ENCODE data around the gene STXBP4. TPM values are rescaled to one million over a fixed set of nuclear protein-coding genes. Genes with fewer than 3 reads are reported as not detected.

STXBP4 gene
- total RNA-seq, 1 donor from 2014 or later = 12.6 TPM

- Histone ChIP-seq H3K9ac (ENCODE audit: low read length) (no peak overlapping the region), H3K4me3 (ENCODE audit: insufficient read depth, low read depth, low read length) (no peak overlapping the region), H3K4me2 (ENCODE audit: low read length) (no peak overlapping the region), H3K36me3 (ENCODE audit: insufficient read depth, low read length) (no peaks in the 10 kb centered on the region), H3K27me3 (ENCODE audit: insufficient read depth, low read length) (no peaks in the 10 kb centered on the region), H3K79me2 (ENCODE audit: insufficient read depth, low read length) (peaks cover 78% of the 10 kb centered on the region), H2AFZ (ENCODE audit: low read depth, low read length) (no peak overlapping the region), H4K20me1 (ENCODE audit: insufficient read depth, low read length) (peaks cover 7% of the 10 kb centered on the region), H3K9me3 (ENCODE audit: insufficient read depth, low read depth, low read length) (no peaks in the 10 kb centered on the region), H3K27ac (ENCODE audit: low read depth, low read length) (no peak overlapping the region), H3K4me1 (ENCODE audit: insufficient read depth, low read length) (peaks cover 8% of the 10 kb centered on the region)
- Mint-ChIP-seq H3K4me1 (ENCODE audit: low read depth, unreplicated experiment) (peaks cover 8% of the 10 kb centered on the region), H3K27me3 (ENCODE audit: low read depth, unreplicated experiment) (no peaks in the 10 kb centered on the region), H3K27ac (ENCODE audit: unreplicated experiment) (no peak overlapping the region), H3K36me3 (ENCODE audit: low read depth, unreplicated experiment) (peaks cover 4% of the 10 kb centered on the region), H3K4me3 (ENCODE audit: unreplicated experiment) (no peak overlapping the region), H3K9me3 (ENCODE audit: unreplicated experiment) (no peaks in the 10 kb centered on the region)
- FAIRE-seq = no peak
- DNase-seq (ENCODE audit: low read depth) = no peak
- TF ChIP-seq CTCF (IDR thresholded peaks at IDR 0.05; ENCODE audit: insufficient read depth, low read depth, low read length) (no peak), EZH2 (IDR thresholded peaks at IDR 0.05; ENCODE audit: insufficient read depth, low read length) (no peak)
Measured at GRCh38 chr17:54972406-54973138, 4.0 kb downstream of the STXBP4 start.

DNA sequence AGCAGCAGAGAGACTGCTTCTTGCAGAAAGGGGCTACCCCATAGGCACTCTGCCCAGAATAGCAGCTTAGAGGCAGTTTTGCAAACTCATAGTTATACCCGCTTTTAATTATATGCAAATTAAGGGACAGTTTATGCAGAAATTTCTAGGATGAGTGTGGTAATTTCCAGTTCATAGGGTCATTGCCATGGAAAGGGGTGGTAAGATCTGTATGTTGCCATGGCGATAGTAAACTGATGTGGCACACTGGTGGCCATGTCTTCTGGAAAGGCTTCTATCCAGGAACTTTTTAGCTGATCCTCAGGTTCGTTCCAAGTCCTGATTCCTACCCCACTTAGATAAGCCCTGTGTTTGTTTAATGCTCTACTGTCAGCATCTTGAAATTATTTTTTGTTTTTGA is 6.2 kb downstream of the STXBP4 start:
- Mint-ChIP-seq H3K27ac (ENCODE audit: unreplicated experiment) (no peak overlapping the region), H3K4me1 (ENCODE audit: low read depth, unreplicated experiment) (peaks cover 8% of the 10 kb centered on the region), H3K27me3 (ENCODE audit: low read depth, unreplicated experiment) (no peaks in the 10 kb centered on the region), H3K4me3 (ENCODE audit: unreplicated experiment) (no peak overlapping the region), H3K36me3 (ENCODE audit: low read depth, unreplicated experiment) (peaks cover 4% of the 10 kb centered on the region), H3K9me3 (ENCODE audit: unreplicated experiment) (no peaks in the 10 kb centered on the region)
- Histone ChIP-seq H3K27ac (ENCODE audit: low read depth, low read length) (no peak overlapping the region), H3K79me2 (ENCODE audit: insufficient read depth, low read length) (peaks cover 78% of the 10 kb centered on the region), H3K4me2 (ENCODE audit: low read length) (no peak overlapping the region), H3K36me3 (ENCODE audit: insufficient read depth, low read length) (no peaks in the 10 kb centered on the region), H2AFZ (ENCODE audit: low read depth, low read length) (no peak overlapping the region), H3K9ac (ENCODE audit: low read length) (no peak overlapping the region), H3K27me3 (ENCODE audit: insufficient read depth, low read length) (no peaks in the 10 kb centered on the region), H3K9me3 (ENCODE audit: insufficient read depth, low read depth, low read length) (no peaks in the 10 kb centered on the region), H4K20me1 (ENCODE audit: insufficient read depth, low read length) (peaks cover 7% of the 10 kb centered on the region), H3K4me3 (ENCODE audit: insufficient read depth, low read depth, low read length) (no peak overlapping the region), H3K4me1 (ENCODE audit: insufficient read depth, low read length) (peaks cover 1% of the 10 kb centered on the region)
- DNase-seq (ENCODE audit: low read depth) (no peak), FAIRE-seq (no peak)
- no peak for TF ChIP-seq EZH2 (IDR thresholded peaks at IDR 0.05; ENCODE audit: insufficient read depth, low read length)
- TF ChIP-seq CTCF (IDR thresholded peaks at IDR 0.05; ENCODE audit: insufficient read depth, low read depth, low read length) = no peak

GRCh38 chr17:54976316-54976715 is 7.8 kb downstream of the STXBP4 start:
- FAIRE-seq = no peak
- peaks cover 4% of the 10 kb centered on the region for H3K9me3 Mint-ChIP-seq (ENCODE audit: unreplicated experiment)

More at GRCh38 chr17:54976316-54976715, 7.8 kb downstream of the STXBP4 start:
- Histone ChIP-seq H3K4me1 (ENCODE audit: insufficient read depth, low read length) (no peaks in the 10 kb centered on the region), H3K36me3 (ENCODE audit: insufficient read depth, low read length) (no peaks in the 10 kb centered on the region), H3K27me3 (ENCODE audit: insufficient read depth, low read length) (no peaks in the 10 kb centered on the region), H3K4me2 (ENCODE audit: low read length) (no peak overlapping the region), H3K9me3 (ENCODE audit: insufficient read depth, low read depth, low read length) (no peaks in the 10 kb centered on the region), H2AFZ (ENCODE audit: low read depth, low read length) (no peak overlapping the region), H4K20me1 (ENCODE audit: insufficient read depth, low read length) (peaks cover 7% of the 10 kb centered on the region), H3K4me3 (ENCODE audit: insufficient read depth, low read depth, low read length) (no peak overlapping the region), H3K9ac (ENCODE audit: low read length) (no peak overlapping the region), H3K79me2 (ENCODE audit: insufficient read depth, low read length) (peaks cover 67% of the 10 kb centered on the region), H3K27ac (ENCODE audit: low read depth, low read length) (no peak overlapping the region)
- Mint-ChIP-seq H3K27me3 (ENCODE audit: low read depth, unreplicated experiment) (no peaks in the 10 kb centered on the region), H3K4me3 (ENCODE audit: unreplicated experiment) (no peak overlapping the region), H3K27ac (ENCODE audit: unreplicated experiment) (no peak overlapping the region), H3K4me1 (ENCODE audit: low read depth, unreplicated experiment) (no peaks in the 10 kb centered on the region), H3K36me3 (ENCODE audit: low read depth, unreplicated experiment) (peaks cover 6% of the 10 kb centered on the region)
- no peak for DNase-seq (ENCODE audit: low read depth)
- no peak for TF ChIP-seq CTCF (IDR thresholded peaks at IDR 0.05; ENCODE audit: insufficient read depth, low read depth, low read length)
